ENCODE measurements around the gene BAX.
"Not testable (repeated sequence)": the region's sequence is repeated elsewhere in the genome, so short reads cannot be mapped to it uniquely, and the experiment has no call there.

The BAX gene

GRCh38 chr19:48954595-48955307 is at the start of gene BAX:
BAX (plus strand) TSS chr19:48954875; CDS start chr19:48954929, 54 bp downstream.
- DNase-seq, result peak; percentile 29

DNA sequence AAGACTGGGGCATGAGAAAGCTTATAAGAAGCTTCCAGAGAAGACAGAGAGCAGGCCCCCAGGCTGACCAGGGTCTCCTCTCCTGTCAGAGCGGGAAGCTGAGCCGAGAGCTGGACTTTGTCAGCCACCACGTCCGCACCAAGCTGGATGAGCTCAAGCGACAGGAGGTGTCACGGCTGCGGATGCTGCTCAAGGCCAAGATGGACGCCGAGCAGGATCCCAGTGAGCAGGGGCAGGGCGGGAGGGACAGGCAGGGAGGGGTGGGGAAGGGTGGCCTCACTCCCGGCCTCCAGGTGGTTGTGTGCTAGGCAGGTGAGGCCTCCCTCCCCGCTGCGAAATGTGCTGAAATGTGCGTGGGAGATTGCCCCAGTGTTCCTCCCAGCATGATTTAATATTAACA is 49.0 kb upstream of the BAX start:
- no peak for DNase-seq

DNA sequence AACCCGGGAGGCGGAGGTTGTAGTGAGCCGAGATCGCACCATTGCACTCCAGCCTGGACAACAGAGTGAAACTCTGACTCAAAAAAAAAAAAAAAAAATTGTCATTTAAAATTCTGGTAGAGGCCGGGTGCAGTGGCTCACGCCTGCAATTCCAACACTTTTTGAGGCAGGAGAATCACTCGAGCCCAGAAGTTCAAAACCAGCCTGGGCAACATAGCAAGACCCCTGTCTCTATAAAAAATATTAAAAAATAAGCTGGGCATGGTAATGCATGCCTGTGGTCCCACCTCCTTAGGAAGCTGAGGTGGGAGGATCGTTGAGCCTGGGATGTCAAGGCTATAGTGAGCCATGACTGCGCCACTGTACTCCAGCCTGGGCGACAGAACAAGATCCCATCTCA is 48.4 kb upstream of the BAX start:
- no peak for DNase-seq

DNA sequence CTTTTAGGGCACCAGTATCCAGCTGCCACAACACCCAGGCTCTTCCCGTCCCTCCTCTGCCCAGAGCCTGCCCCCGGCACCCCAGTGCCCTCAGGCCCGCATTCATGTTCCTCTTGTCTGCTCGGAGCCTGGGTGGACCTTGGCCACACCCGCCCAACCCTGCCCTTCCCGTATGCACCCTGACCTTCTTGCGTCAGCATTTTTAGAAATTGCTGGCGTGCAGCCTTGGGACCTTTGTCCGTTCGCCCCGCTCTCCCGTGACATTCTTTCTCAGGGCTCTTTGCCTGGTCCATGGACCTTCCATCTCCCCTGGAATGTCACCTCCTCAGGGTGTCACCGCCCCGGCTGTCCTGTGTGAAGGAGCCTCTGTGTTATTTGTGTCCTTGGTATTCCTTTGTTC is 47.0 kb upstream of the BAX start:
- DNase-seq, result no peak

DNA sequence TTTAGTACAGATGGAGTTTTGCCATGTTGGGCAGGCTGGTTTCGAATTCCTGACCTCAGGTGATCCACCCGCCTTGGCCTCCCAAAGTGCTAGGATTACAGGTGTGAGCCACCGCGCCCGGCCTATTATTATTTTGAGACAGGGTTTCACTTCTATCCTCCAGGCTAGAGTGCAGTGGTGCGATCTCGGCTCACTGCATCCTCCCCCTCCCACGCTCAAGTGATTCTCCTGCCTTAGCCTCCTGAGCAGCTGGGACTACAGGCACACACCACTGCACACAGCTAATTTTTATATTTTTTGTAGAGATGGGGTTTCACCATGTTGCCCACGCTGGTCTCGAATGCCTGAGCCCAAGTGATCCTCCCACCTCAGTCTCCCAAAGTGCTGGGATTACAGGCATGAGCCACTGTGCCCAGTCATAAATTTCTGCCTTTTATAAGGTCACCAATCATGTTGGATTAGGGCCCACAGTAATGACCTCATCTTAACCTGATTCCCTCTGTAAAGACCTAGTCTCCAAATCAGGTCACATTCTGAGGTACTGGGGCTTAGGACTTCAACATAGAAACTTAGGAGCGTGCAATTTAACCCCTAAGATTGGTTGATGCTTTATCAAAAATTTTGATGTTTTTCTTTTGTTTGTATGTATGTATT is 45.1 kb upstream of the BAX start:
- DNase-seq, result not testable (repeated sequence)

DNA sequence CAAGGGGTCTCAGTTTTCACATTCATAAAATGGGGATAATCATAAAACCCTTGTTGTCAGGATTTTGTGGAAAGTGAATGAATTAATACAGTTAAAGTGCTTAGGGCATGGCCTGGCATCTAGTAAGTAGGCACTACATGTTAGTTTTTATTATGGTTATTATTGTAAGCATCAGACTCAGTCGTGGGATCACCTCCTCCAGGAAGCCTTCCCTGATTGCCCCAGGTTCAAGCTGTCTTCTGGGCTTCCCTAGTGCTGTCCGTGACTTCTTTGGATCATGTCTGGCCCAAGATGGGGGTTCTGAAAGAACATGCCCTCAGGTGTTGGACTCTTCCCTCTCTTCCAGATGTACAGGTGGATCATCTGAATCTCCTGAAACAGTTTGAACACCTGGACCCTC is 43.9 kb upstream of the BAX start:
- no peak for DNase-seq

- DNase-seq, result no peak
These were observed 41.4 kb upstream of the BAX start for GRCh38 chr19:48913114-48913889.

DNA sequence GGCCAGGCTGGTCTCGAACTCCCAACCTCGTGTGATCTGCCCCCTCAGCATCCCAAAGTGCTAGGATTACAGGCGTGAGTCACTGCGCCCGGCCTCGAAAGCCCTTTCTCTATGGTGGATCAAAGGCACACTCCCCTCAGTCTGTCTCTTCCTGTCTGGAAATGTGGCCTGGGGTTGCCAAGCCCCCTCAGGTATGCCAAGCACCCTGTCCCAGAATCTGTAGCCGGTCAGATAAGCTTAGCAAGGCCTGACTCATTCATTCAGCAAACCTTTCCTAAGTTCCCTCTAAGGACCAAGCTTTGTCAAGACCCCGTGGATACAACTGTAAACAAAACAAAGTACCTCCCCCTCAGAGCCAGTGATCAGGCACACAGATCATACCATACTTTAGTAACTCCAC is 40.5 kb upstream of the BAX start:
- DNase-seq, result no peak

DNA sequence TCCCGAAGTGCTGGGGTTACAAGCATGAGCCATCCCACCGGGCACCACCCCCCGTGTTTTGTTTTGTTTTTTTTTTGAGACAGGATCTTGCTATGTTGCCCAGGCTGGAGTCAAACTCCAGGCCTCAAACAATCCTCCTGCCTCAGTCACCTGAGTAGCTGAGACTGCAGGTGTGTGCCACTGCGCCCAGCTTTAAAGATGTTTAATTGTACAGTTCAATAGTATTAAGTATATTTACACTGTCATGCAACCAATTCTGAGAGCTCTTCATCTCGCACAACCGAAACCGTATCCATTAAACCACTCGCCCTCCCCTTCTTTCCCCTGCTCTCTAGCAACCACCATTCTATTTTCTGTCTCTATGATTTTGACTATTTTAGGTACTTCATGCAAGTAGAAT is 38.9 kb upstream of the BAX start:
- DNase-seq, result no peak

DNA sequence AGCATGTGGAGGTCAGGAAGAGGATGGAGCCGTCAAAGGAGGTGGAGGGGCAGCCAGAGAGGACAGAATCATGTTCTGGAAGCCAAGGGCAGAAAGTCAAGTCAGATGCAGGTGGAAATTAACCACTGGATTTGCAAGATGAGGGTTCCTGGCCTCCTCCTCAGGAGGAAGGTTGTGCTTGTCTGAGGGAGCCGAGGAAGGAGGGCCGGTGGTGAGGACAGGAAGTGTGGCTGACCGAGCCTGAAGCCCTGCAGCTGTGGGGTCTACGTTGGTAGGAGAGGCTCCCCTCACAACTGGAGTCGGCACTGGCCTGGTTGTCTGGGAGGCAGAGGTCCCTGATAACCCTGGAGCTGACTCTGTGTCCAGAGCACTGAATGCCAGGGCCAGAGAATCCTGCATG is 36.6 kb upstream of the BAX start:
- DNase-seq, result no peak

GRCh38 chr19:48918801-48919247 is 35.9 kb upstream of the BAX start:
- DNase-seq, result no peak

DNA sequence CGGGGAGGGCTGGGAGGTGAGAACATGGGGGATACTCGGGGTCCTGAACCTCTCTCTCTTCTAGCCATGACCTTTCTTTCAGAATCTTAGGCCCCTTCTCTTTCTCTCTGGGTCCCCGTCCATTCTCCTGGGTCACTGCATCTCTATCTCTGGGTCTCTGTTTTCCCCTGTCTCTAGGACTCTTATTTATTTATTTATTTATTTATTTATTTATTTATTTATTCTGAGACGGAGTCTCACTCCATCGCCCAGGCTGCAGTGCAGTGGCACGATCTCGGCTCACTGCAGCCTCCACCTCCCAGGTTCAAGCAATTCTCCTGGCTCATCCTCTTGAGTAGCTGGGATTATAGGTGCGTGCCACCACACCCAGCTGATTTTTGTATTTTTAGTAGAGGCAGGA is 35.4 kb upstream of the BAX start:
- not testable (repeated sequence) for DNase-seq

- no peak for DNase-seq
These were observed 33.7 kb upstream of the BAX start for GRCh38 chr19:48920949-48921348.

DNA sequence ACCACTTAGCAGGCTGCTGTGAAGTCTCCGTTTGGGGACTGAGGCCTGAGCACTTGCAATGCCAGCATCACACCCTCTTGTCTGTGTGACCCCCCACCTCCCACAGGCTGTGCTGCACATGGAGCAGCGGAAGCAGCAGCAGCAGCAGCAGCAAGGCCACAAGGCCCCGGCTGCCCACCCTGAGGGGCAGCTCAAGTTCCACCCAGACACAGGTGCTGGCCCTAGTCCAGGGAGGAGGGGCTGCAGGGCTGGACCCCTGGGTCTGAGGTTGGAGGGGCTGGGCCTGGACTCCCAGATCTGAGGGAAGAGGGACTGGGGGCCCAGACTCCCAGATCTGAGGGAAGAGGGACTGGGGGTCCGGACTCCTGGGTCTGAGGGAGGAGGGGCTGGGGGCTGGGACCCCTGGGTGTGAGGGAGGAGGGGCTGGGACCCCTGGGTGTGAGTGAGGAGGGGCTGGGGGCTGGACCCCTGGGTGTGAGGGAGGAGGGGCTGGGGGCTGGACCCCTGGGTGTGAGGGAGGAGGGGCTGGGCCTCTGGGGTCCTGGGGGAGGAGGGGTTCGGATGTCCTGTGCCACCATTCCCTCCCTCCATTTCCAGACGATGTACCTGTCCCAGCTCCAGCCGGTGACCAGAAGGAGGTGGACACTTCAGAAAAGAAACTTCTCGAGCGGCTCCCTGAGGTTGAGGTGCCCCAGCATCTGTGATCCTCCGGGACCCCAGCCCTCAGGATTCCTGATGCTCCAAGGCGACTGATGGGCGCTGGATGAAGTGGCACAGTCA is 32.8 kb upstream of the BAX start:
- DNase-seq, result no peak

DNA sequence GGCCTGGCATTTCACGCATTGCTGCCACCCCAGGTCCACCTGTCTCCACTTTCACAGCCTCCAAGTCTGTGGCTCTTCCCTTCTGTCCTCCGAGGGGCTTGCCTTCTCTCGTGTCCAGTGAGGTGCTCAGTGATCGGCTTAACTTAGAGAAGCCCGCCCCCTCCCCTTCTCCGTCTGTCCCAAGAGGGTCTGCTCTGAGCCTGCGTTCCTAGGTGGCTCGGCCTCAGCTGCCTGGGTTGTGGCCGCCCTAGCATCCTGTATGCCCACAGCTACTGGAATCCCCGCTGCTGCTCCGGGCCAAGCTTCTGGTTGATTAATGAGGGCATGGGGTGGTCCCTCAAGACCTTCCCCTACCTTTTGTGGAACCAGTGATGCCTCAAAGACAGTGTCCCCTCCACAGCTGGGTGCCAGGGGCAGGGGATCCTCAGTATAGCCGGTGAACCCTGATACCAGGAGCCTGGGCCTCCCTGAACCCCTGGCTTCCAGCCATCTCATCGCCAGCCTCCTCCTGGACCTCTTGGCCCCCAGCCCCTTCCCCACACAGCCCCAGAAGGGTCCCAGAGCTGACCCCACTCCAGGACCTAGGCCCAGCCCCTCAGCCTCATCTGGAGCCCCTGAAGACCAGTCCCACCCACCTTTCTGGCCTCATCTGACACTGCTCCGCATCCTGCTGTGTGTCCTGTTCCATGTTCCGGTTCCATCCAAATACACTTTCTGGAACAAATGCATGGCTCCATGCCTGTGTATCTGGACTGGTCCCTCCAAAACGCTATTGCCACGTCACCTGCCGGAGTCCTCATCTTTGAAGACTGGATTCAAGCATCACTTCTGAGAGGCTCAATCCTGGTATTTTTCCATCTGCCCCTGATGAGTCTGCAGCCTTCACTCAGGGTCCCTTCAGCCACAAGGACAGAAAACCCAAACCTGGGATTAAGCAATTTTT is 31.9 kb upstream of the BAX start:
- no peak for DNase-seq

DNA sequence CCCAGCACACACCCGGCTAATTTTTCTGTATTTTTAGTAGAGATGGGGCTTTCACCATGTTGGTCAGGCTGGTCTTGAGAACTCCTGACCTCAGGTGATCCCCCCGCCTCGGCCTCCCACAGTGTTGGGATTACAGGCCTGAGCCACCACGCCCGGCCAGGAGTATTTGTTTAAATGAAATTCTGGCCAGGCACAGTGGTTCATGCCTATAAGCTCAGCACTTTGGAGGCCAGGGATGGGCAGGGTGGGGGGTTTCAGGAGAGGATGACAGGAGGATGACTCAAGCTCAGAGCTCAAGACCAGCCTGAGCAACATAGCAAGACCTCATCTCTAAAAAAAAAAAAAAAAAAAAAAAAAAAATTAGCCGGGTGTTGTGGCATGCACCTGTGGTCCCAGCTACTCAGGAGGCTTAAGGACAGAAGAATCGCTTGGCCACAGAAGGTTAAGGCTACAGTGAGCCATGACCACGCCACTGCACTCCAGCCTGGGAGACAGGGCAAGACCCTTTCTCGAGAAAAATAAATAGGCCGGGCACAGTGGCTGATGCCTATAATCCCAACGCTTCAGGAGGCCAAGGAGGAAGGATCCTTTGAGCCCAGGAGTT is 29.3 kb upstream of the BAX start:
- no peak for DNase-seq

DNA sequence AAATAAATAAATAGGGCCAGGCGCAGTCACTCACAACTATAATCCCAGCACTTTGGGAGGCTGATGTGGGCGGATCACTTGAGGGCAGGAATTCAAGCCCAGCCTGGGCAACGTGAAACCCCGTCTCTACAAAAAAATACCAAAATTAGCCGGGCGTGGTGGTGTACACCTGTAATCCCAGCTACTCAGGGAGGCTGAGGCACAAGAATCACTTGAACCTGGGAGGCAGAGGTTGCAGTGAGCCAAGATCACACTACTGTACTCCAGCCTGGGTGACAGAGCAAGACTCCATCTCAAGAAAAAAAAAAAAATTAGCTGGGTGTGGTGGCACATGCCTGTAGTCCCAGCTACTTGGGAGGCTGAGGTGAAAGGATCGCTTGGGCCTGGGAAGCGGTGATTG is 28.8 kb upstream of the BAX start:
- DNase-seq, result not testable (repeated sequence)

GRCh38 chr19:48926909-48927308 is 27.8 kb upstream of the BAX start:
- no peak for DNase-seq

DNA sequence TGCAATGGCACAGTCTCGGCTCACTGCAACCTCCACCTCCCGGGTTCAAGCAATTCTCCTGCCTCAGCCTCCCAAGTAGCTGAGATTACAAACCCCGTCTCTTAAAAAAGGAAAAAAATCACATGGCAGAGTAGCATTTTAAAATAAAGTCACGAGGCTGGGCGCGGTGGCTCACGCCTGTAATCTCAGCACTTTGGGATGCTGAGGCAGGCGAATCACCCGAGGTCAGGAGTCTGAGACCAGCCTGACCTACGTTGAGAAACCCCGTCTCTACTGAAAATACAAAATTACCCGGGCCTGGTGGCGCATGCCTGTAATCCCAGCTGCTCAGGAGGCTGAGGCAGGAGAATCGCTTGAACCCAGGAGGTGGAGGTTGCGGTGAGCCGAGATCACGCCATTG is 27.0 kb upstream of the BAX start:
- DNase-seq, result not testable (repeated sequence)

- DNase-seq, result no peak
These were observed 26.3 kb upstream of the BAX start for GRCh38 chr19:48928164-48929025.

Data from SIG-M5 (cell line).